LNCAP (cell line): ENCODE results near the gene DDN.

Experiments used
- TF ChIP-seq, protein P1 (sequence below): fragments of 450-650 bp; IDR thresholded peaks from 2 replicates; pipeline ENCODE4 v1.5.1; 2017; ENCODE audit warnings: mild to moderate bottlenecking

Gene DDN

DNA sequence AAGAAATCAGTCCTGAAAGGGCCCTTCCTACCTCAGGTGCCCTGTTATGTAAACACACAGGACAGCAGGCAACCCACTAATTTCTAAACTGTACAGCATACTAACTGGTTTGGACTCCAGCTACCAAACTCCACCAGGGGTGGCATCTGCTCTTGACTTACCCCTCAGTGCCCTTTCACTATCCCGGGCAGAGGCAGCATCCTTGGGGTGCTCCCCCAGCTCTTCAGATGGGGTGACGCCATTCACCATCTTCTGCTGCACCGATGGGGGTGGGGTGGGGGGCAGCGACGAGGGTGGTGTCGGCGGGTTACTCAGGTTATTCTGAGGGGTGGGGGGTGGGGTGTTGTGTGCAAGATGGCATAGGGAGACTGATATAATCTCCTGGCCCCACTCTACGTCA is 30.9 kb upstream of the DDN start:
- TF ChIP-seq, protein P1, sequence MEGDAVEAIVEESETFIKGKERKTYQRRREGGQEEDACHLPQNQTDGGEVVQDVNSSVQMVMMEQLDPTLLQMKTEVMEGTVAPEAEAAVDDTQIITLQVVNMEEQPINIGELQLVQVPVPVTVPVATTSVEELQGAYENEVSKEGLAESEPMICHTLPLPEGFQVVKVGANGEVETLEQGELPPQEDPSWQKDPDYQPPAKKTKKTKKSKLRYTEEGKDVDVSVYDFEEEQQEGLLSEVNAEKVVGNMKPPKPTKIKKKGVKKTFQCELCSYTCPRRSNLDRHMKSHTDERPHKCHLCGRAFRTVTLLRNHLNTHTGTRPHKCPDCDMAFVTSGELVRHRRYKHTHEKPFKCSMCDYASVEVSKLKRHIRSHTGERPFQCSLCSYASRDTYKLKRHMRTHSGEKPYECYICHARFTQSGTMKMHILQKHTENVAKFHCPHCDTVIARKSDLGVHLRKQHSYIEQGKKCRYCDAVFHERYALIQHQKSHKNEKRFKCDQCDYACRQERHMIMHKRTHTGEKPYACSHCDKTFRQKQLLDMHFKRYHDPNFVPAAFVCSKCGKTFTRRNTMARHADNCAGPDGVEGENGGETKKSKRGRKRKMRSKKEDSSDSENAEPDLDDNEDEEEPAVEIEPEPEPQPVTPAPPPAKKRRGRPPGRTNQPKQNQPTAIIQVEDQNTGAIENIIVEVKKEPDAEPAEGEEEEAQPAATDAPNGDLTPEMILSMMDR: no peak

GRCh38 chr12:49028666-49029275 is 29.6 kb upstream of the DDN start:
- TF ChIP-seq, protein P1: no peak

DNA sequence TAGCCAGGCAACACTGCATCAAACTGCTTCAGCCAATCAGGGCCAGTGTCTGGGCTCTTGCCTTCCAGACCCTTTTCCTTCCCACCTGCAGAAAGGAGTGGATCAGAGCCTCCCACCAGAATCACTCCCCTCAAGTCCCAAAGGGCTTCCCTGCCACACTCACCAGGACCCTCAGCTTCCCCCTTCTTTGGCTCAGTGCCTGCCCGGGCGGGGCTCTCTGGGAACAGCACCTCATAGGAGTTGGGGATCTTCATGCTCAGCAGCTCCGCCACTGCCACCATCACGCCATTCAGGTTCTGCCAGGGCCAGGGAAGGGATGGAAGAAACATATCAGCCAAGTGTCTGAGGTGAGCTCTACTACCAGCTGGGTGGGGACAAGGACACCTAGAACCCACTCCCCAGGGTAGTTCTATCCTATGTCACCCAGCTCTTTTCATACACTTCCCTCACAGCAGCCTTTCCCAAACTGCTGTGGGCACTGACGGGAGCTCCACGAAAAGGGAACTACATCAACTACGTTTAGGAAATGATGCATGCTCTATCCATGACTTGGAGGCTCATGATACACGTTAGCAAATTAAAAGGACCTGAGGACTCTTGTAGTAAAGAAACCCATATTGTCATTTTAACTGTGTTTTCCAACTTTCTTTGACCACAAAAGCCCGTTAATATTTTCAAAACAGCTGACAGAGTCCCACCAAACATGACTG is 28.8 kb upstream of the DDN start:
- TF ChIP-seq, protein P1: no peak

DNA sequence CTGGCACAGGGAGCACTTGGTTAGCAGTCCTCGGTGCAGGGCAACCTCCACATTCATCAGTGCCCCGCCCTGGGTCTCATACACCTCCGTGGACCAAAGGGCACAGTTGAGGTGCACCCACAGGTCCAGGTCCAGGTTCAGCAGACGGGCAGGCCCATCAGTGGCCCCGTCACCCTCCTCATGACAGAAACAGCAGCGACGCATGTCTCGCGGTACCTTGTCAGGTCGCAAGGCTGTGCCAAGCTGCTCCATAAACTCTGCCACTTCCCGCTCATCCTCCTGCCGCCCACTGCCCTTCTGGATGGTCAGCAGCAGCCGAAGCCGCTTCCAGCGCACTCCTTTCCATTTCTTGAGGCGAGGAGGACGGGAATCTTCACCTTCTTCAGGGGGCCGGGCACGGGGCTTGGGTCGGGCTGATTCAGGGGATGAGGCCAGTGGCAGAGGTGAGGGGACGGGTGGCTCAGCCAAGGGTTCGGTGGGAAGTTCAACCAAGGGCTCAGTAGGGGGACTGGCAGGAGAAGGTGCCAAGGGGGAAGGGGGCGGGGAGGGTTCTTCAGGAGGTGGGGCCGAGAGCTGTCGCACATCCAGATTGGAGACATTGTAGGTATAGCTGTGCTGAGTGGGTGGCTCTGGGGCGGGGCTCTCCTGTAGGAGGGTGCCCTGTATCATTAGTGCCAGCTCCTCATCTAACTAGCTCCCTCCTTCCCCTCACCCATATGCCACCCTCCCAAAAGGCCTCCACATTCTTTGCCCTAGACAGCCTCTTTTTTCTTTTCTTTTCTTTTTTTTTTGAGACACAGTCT is 27.7 kb upstream of the DDN start:
- TF ChIP-seq, protein P1: no peak

DNA sequence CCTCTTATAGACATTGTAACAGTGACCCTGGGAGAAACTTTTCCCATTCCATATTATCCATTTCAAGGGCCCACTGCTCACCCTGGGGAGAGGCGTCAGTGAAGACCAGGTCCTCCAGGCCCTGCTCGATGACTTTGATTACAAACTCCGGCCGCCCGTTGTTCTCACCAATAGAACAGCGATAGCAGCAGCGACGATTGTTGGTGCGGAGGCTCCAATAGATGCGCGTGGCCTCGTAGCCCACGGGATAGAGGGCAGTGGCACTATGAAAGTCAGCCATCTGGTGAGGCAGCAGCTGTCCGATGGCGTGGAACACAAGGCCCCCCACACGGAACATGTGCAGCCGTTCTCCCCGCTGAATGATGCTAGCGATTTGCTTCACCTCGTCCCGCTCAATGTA is 26.9 kb upstream of the DDN start:
- TF ChIP-seq, protein P1: no peak

GRCh38 chr12:49025463-49025862 is 26.3 kb upstream of the DDN start:
- TF ChIP-seq, protein P1: no peak

DNA sequence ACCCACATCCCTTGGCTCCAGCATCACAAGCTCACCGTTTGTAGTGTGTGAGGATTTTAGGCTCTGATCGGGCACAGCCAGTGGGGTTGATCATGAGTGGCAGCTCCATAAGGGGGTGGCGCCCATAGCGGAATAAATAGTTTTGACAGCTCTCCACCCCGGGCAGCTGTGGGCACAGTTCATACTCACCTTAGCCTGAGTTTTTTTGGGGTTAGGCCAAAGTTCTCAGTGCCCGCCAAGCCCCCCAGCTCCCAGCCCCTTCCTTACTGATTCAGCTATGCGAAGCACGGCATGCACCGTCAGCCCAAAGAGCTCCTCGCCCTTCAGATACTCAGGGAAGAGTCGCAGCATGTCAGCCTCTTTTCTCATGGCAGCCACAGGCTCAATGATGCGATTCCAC is 25.4 kb upstream of the DDN start:
- TF ChIP-seq, protein P1: no peak
